RWPE2 (cell line): ENCODE data around the gene STEAP3.

Experiments used
- ATAC-seq: fragments of 200-7000 bp; cut with Tn5 transposase; 3 replicates; pipeline ENCODE4 v1.9.1; 2021; ENCODE audit warnings: low read depth
- DNase-seq: peaks from one replicate; pipeline ENCODE4 v3.0.0-alpha.2; 2020; ENCODE audit warnings: low spot score
- H3K27ac ChIP-seq: fragments of 450-650 bp; 2 replicates; pipeline ENCODE4 v1.5.1; 2017; ENCODE audit warnings: mild to moderate bottlenecking; ENCODE audit not compliant: poor library complexity, severe bottlenecking
- H3K27me3 ChIP-seq: fragments of 250-450 bp; sonication (Bioruptor Pico); 2 replicates; pipeline ENCODE4 v1.5.1; 2021; ENCODE audit warnings: mild to moderate bottlenecking, moderate library complexity; ENCODE audit not compliant: insufficient read depth, poor library complexity, severe bottlenecking
- H3K36me3 ChIP-seq: fragments of 250-450 bp; sonication (Bioruptor Pico); 2 replicates; pipeline ENCODE4 v1.5.1; 2020; ENCODE audit warnings: low read depth, mild to moderate bottlenecking, moderate library complexity
- H3K4me1 ChIP-seq: fragments of 250-450 bp; sonication (Bioruptor Pico); 2 replicates; pipeline ENCODE4 v1.5.1; 2021; ENCODE audit warnings: mild to moderate bottlenecking, moderate library complexity; ENCODE audit not compliant: insufficient read depth, poor library complexity, severe bottlenecking
- H3K4me3 ChIP-seq: fragments of 250-450 bp; sonication (Bioruptor Pico); 2 replicates; pipeline ENCODE4 v1.5.1; 2021; ENCODE audit warnings: mild to moderate bottlenecking, moderate library complexity; ENCODE audit not compliant: severe bottlenecking
- H3K9me3 ChIP-seq: fragments of 250-450 bp; sonication (Bioruptor Pico); 2 replicates; pipeline ENCODE4 v1.5.1; 2021; ENCODE audit warnings: mild to moderate bottlenecking, moderate library complexity; ENCODE audit not compliant: severe bottlenecking
- TF ChIP-seq, protein P1 (sequence below): fragments of 450-650 bp; IDR thresholded peaks from one replicate; pipeline ENCODE4 v1.5.1; 2017; ENCODE audit warnings: mild to moderate bottlenecking, moderate library complexity; ENCODE audit not compliant: poor library complexity, severe bottlenecking

STEAP3 gene

DNA sequence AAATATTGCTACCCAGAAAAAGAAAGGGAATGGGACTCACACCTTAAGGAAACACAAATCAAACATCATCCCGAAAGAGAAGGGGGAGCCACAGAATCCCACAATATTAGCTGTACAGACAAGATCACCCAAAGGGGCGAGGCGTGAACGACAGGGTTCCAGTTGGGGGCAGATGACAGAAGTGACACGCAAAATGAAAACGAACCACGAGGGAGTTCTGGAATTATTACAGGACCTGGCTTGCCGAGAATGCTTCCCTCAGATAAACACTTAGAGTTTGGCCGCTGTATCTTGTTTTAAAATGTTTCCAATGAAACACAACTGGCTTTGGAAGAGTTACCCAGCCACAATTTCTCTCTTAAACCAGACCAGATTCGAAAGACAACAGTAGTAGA is 82.6 kb downstream of the STEAP3 start:
- Histone ChIP-seq H3K27ac (no peak overlapping the region), H3K9me3 (no peaks in the 10 kb centered on the region)

DNA sequence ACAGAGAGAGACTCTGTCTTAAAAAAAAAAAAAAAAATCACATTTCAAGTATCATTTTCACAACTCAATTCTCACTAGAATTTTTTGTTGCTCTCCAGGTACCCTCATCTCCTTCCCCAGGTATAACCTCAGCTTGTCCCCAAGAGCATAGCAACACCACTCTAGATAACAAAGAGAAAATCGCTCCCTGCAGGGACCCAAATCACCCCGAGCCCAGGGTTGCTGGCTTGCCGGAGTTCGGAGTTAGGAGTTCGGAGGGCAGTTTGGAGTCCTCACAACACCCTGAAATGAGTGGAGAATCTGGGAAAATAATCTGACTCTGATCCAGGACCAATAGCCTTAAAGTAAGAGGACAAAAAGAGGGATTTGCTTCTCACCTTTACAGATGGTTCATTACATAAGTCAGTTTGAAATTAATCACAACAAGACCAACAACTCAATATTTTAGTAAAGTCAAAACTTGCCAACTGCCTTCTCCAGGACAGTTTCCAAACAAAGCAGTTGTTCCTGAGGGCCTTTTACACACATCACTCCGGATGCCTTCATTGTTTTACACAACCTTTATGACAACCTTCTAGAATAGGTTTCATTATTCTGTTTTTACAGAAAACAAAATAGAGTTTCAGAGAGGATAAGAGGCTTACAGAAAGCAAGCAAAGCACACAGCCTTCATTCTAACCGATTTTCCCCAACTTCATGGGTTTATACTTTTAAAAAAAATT is 83.9 kb downstream of the STEAP3 start:
- Histone ChIP-seq H3K4me3 (no peak overlapping the region), H3K27me3 (no peaks in the 10 kb centered on the region), H3K36me3 (no peaks in the 10 kb centered on the region), H3K27ac (no peak overlapping the region), H3K4me1 (no peaks in the 10 kb centered on the region), H3K9me3 (no peaks in the 10 kb centered on the region)
- ATAC-seq (no peak), DNase-seq (no peak)
- TF ChIP-seq, protein P1, sequence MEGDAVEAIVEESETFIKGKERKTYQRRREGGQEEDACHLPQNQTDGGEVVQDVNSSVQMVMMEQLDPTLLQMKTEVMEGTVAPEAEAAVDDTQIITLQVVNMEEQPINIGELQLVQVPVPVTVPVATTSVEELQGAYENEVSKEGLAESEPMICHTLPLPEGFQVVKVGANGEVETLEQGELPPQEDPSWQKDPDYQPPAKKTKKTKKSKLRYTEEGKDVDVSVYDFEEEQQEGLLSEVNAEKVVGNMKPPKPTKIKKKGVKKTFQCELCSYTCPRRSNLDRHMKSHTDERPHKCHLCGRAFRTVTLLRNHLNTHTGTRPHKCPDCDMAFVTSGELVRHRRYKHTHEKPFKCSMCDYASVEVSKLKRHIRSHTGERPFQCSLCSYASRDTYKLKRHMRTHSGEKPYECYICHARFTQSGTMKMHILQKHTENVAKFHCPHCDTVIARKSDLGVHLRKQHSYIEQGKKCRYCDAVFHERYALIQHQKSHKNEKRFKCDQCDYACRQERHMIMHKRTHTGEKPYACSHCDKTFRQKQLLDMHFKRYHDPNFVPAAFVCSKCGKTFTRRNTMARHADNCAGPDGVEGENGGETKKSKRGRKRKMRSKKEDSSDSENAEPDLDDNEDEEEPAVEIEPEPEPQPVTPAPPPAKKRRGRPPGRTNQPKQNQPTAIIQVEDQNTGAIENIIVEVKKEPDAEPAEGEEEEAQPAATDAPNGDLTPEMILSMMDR, result no peak

More for the DNA sequence above, 82.6 kb downstream of the STEAP3 start:
- DNase-seq, result no peak
- H3K36me3 ChIP-seq, result no peaks in the 10 kb centered on the region
- no peaks in the 10 kb centered on the region for H3K4me1 ChIP-seq
- H3K4me3 ChIP-seq, result no peak overlapping the region
- ATAC-seq, result no peak
- TF ChIP-seq, protein P1, result no peak
- no peaks in the 10 kb centered on the region for H3K27me3 ChIP-seq

DNA sequence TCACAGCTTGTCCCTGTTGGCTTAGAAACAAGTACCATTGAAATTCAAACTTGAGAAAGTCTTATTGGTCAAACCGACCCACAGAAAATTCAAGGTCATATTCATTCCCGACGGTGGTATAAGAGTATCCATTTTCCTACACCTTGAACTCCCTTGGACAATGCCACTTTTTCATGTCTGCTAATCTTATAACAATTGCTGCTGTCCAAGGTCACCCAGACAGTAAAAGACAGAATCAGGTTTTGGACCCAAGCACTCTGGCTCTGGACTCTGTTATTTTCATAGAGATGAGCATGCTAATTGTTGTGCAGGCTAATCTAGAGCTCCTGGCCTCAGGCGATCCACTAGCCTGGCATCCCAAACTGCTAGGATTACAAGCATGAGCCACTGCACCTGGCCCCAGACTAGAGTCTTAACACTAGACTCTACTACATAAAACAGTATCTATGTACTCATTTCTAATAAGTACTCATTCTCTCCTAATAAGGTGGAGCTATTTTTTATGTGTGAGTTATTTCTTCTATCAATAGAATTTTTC is 85.2 kb downstream of the STEAP3 start:
- no peak for ATAC-seq
- H3K27me3 ChIP-seq, result no peaks in the 10 kb centered on the region
- H3K4me1 ChIP-seq, result no peaks in the 10 kb centered on the region
- no peaks in the 10 kb centered on the region for H3K9me3 ChIP-seq
- DNase-seq, result no peak
- no peaks in the 10 kb centered on the region for H3K36me3 ChIP-seq
- TF ChIP-seq, protein P1, result no peak
- H3K27ac ChIP-seq, result no peak overlapping the region
- H3K4me3 ChIP-seq, result no peak overlapping the region

DNA sequence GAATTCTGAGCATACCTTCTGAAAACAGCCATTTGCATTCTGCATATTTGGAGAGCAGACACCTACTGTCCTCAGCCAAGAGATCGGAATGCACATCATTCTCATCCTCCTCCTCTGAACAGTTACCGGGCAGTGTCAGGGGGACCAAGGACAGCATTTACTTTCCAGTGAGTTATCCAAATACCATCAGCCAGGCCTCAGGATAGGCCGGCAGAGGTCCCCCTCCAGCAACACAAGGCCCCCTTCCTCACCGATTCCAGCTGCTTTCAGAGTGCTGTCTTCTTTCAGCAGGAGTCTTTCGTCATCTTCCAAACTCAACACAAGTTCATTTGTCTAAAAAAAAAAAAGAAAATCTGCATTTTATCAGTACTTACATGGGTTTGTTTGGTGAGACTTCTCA is 87.7 kb downstream of the STEAP3 start:
- Histone ChIP-seq H3K9me3 (no peaks in the 10 kb centered on the region), H3K27me3 (no peaks in the 10 kb centered on the region), H3K4me1 (no peaks in the 10 kb centered on the region), H3K27ac (no peak overlapping the region), H3K4me3 (no peak overlapping the region), H3K36me3 (no peaks in the 10 kb centered on the region)
- DNase-seq (no peak), ATAC-seq (no peak)
- TF ChIP-seq, protein P1, result no peak

DNA sequence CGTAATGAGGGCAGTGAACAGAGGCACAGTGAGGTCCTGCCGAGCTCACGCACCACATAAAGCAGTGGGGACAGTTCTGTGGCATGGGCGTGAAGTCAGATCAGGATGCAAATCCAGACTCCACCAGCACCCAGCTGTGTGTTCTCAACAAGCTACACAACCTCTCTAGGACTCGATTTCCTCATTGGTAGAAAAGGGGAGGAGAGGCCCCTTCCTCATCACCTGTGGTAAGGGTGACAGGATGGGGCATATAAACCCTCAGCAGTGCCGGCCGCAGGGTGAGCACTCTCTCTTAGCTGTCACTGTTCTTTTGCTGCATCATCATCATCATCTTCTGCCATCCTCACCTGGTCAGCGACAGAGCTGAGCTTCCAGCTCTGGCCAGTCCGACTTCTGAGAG is 88.2 kb downstream of the STEAP3 start:
- Histone ChIP-seq H3K9me3 (no peaks in the 10 kb centered on the region), H3K36me3 (no peaks in the 10 kb centered on the region), H3K27ac (no peak overlapping the region), H3K4me1 (no peaks in the 10 kb centered on the region), H3K27me3 (no peaks in the 10 kb centered on the region), H3K4me3 (no peak overlapping the region)
- no peak for DNase-seq
- TF ChIP-seq, protein P1, result no peak
- no peak for ATAC-seq
